SK-N-SH (cell line): ENCODE results near the gene TANC1.

Source experiments
- EP300 ChIP-seq, 2 experiments: IDR thresholded peaks; 2 replicates each; pipeline versions ENCODE4 v1.4.0 to v1.6.1; 2012; ENCODE audit warnings: borderline replicate concordance in 1 of 2, low read depth in 1 of 2, low read length in 1 of 2
- FOXM1 ChIP-seq: IDR thresholded peaks from 2 replicates; pipeline ENCODE4 v1.4.0; 2012; ENCODE audit warnings: low read depth, mild to moderate bottlenecking
- GABPA ChIP-seq: IDR thresholded peaks from 2 replicates; pipeline ENCODE4 v1.4.0; 2012; ENCODE audit warnings: low read depth, mild to moderate bottlenecking
- NRF1 ChIP-seq: IDR thresholded peaks from 2 replicates; pipeline ENCODE4 v1.6.1; 2012; ENCODE audit warnings: low read depth, mild to moderate bottlenecking, low read length
- POLR2AphosphoS5 ChIP-seq: IDR thresholded peaks from 2 replicates; pipeline ENCODE4 v1.6.1; 2012; ENCODE audit warnings: low read depth, low read length
- RCOR1 ChIP-seq: fragments of 150-350 bp; IDR thresholded peaks from 2 replicates; pipeline ENCODE4 v1.6.1; 2017; ENCODE audit warnings: antibody characterized with exemption, low read length
- RXRA ChIP-seq: IDR thresholded peaks from 2 replicates; pipeline ENCODE4 v1.4.0; 2012; ENCODE audit warnings: low read depth, mild to moderate bottlenecking, borderline replicate concordance
- TAF1 ChIP-seq: IDR thresholded peaks from 2 replicates; pipeline ENCODE4 v1.6.1; 2012; ENCODE audit warnings: low read depth, mild to moderate bottlenecking, low read length, moderate library complexity, borderline replicate concordance
- TF ChIP-seq, protein P1 (sequence below): fragments of 200-600 bp; sonication (generic); IDR thresholded peaks from 2 replicates; pipeline ENCODE4 v1.6.1; 2017; ENCODE audit warnings: antibody characterized with exemption, mild to moderate bottlenecking, moderate library complexity
- TF ChIP-seq, protein P2 (sequence below): IDR thresholded peaks from 2 replicates; pipeline ENCODE4 v1.6.1; 2012; ENCODE audit warnings: mild to moderate bottlenecking, low read depth, low read length, moderate library complexity
- TF ChIP-seq, protein P3 (sequence below): IDR thresholded peaks from 2 replicates; pipeline ENCODE4; 2012
- TF ChIP-seq, protein P4 (sequence below): IDR thresholded peaks from 2 replicates; pipeline ENCODE4 v1.4.0; 2012; ENCODE audit warnings: low read depth

DNA sequence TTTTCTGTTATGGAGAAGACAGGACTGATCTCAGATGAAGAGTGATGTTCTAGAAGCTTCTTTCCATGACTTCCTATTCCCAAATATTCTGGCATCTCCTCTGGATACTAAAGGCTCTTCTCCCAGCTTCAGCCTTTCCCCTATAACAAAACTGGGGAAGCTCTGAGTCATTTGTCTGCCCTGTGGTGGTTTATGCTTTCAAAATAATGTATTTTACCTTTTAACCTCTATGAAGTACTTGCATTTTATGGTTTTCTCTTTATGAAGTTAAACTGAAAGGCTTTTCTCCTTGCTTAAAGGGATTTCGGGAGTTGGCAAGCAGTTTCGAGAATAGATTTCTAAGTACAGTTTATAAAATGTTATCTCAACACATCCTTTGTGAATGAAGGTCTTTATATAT, 104.4 kb downstream of the TANC1 start:
- no peak for TF ChIP-seq RCOR1
- TF ChIP-seq, protein P1, sequence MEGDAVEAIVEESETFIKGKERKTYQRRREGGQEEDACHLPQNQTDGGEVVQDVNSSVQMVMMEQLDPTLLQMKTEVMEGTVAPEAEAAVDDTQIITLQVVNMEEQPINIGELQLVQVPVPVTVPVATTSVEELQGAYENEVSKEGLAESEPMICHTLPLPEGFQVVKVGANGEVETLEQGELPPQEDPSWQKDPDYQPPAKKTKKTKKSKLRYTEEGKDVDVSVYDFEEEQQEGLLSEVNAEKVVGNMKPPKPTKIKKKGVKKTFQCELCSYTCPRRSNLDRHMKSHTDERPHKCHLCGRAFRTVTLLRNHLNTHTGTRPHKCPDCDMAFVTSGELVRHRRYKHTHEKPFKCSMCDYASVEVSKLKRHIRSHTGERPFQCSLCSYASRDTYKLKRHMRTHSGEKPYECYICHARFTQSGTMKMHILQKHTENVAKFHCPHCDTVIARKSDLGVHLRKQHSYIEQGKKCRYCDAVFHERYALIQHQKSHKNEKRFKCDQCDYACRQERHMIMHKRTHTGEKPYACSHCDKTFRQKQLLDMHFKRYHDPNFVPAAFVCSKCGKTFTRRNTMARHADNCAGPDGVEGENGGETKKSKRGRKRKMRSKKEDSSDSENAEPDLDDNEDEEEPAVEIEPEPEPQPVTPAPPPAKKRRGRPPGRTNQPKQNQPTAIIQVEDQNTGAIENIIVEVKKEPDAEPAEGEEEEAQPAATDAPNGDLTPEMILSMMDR, result no peak
- TF ChIP-seq GABPA, result no peak
- no peak for TF ChIP-seq TAF1
- TF ChIP-seq FOXM1, result no peak
- no peak for TF ChIP-seq NRF1
- TF ChIP-seq POLR2AphosphoS5, result no peak
- TF ChIP-seq EP300 (IDR thresholded peaks at IDR 0.05; ENCODE audit: borderline replicate concordance in 1 of 2, low read depth in 1 of 2, low read length in 1 of 2), result no peak
- TF ChIP-seq, protein P2, sequence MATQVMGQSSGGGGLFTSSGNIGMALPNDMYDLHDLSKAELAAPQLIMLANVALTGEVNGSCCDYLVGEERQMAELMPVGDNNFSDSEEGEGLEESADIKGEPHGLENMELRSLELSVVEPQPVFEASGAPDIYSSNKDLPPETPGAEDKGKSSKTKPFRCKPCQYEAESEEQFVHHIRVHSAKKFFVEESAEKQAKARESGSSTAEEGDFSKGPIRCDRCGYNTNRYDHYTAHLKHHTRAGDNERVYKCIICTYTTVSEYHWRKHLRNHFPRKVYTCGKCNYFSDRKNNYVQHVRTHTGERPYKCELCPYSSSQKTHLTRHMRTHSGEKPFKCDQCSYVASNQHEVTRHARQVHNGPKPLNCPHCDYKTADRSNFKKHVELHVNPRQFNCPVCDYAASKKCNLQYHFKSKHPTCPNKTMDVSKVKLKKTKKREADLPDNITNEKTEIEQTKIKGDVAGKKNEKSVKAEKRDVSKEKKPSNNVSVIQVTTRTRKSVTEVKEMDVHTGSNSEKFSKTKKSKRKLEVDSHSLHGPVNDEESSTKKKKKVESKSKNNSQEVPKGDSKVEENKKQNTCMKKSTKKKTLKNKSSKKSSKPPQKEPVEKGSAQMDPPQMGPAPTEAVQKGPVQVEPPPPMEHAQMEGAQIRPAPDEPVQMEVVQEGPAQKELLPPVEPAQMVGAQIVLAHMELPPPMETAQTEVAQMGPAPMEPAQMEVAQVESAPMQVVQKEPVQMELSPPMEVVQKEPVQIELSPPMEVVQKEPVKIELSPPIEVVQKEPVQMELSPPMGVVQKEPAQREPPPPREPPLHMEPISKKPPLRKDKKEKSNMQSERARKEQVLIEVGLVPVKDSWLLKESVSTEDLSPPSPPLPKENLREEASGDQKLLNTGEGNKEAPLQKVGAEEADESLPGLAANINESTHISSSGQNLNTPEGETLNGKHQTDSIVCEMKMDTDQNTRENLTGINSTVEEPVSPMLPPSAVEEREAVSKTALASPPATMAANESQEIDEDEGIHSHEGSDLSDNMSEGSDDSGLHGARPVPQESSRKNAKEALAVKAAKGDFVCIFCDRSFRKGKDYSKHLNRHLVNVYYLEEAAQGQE, result no peak
- TF ChIP-seq RXRA, result no peak
- TF ChIP-seq, protein P3, sequence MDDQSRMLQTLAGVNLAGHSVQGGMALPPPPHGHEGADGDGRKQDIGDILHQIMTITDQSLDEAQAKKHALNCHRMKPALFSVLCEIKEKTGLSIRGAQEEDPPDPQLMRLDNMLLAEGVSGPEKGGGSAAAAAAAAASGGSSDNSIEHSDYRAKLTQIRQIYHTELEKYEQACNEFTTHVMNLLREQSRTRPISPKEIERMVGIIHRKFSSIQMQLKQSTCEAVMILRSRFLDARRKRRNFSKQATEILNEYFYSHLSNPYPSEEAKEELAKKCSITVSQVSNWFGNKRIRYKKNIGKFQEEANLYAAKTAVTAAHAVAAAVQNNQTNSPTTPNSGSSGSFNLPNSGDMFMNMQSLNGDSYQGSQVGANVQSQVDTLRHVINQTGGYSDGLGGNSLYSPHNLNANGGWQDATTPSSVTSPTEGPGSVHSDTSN, result no peak
- TF ChIP-seq, protein P4, sequence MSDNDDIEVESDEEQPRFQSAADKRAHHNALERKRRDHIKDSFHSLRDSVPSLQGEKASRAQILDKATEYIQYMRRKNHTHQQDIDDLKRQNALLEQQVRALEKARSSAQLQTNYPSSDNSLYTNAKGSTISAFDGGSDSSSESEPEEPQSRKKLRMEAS, result no peak
